HCT116 (cell line): ENCODE results near the gene SIPA1L3. TPM values are rescaled to one million over a fixed set of nuclear protein-coding genes. Genes with fewer than 3 reads are reported as not detected.

Experiments used
- ATAC-seq: fragments of 200-7000 bp; cut with Tn5 transposase; 2 replicates; pipeline ENCODE4 v1.9.1; 2020; ENCODE audit warnings: mild to moderate bottlenecking, moderate library complexity
- BruUV-seq: library from RNA; stranded (reverse); fragments of 400-500 nt; replicated peaks from 2 replicates; lab custom pipeline; 2021; lab: Mats Ljungman, UMichigan
- CTCF ChIA-PET: fragments of 300-600 bp; sonication (Branson Sonifier 250); formaldehyde crosslinking; loops from one replicate; lab custom pipeline; 2021; ENCODE audit warnings: antibody characterized with exemption; lab: Charles Lee
- POLR2A ChIA-PET: fragments of 300-600, 350-600 bp; sonication (Branson Sonifier 250); formaldehyde crosslinking; loops from one replicate; lab custom pipeline; 2021; ENCODE audit warnings: antibody characterized with exemption; lab: Charles Lee
- RAD21 ChIA-PET, 2 experiments: fragments of 300-600 bp; sonication (Branson Sonifier 250); formaldehyde crosslinking; loops; one replicate each; lab custom pipeline; 2023; ENCODE audit warnings: low total read pairs in 2 of 2; ENCODE audit not compliant: uncharacterized antibody in 2 of 2, unreplicated experiment in 2 of 2, low non-redundant PET in 1 of 2; lab: Charles Lee
- DNase-seq: peaks from one replicate; pipeline ENCODE4 v3.0.0-alpha.2; 2010; ENCODE audit warnings: low read depth, low spot score
- H2AFZ ChIP-seq: fragments of 200-600 bp; shearing (Covaris generic), sonication (generic); 2 replicates; pipeline ENCODE4 v1.6.1; 2017; ENCODE audit warnings: low read depth, mixed run types, mixed read lengths, antibody characterized with exemption, low read length; ENCODE audit not compliant: poor library complexity, severe bottlenecking
- H3K27ac ChIP-seq: 2 replicates; pipeline ENCODE4 v1.5.1; 2012; ENCODE audit warnings: low read depth, low read length
- H3K27me3 ChIP-seq: fragments of 200-600 bp; sonication (generic); 2 replicates; pipeline ENCODE4 v1.6.1; 2016; ENCODE audit warnings: mixed run types, low read length, mixed read lengths; ENCODE audit not compliant: insufficient read depth
- H3K36me3 ChIP-seq, 2 experiments: fragments of 200-500 bp in 1 of 2; fragments of 200-600 bp in 1 of 2; sonication (Bioruptor generic) in 1 of 2; sonication (generic) in 1 of 2; 2 replicates each; pipeline versions ENCODE4 v1.5.1 to v1.6.1; 2014 to 2016; ENCODE audit warnings: low read length in 2 of 2, inconsistent platforms in 1 of 2, mixed read lengths in 1 of 2, mixed run types in 1 of 2; ENCODE audit not compliant: insufficient read depth in 2 of 2, control insufficient read depth in 1 of 2
- H3K4me1 ChIP-seq, 2 experiments: fragments of 200-600 bp in 1 of 2; sonication (generic) in 1 of 2; 2 replicates each; pipeline versions ENCODE4 v1.5.1 to v1.6.1; 2012 to 2017; ENCODE audit warnings: low read length in 2 of 2, inconsistent platforms in 1 of 2, mild to moderate bottlenecking in 1 of 2, mixed read lengths in 1 of 2, mixed run types in 1 of 2, moderate library complexity in 1 of 2; ENCODE audit not compliant: insufficient read depth in 2 of 2, control insufficient read depth in 1 of 2
- H3K4me2 ChIP-seq: fragments of 200-600 bp; sonication (generic); 2 replicates; pipeline ENCODE4 v1.6.1; 2017; ENCODE audit warnings: mixed run types, low read length, mixed read lengths
- H3K4me3 ChIP-seq, 2 experiments: fragments of 200-600 bp in 1 of 2; sonication (generic) in 1 of 2; replicated peaks in 1 of 2; 2 replicates each; pipeline ENCODE4 v1.5.1; 2011 to 2016; ENCODE audit warnings: low read length in 2 of 2, control low read depth in 1 of 2, low read depth in 1 of 2, mild to moderate bottlenecking in 1 of 2, mixed read lengths in 1 of 2, mixed run types in 1 of 2
- H3K79me2 ChIP-seq: fragments of 200-600 bp; sonication (generic); 2 replicates; pipeline ENCODE4 v1.6.1; 2017; ENCODE audit warnings: mild to moderate bottlenecking, mixed run types, low read length, moderate library complexity, mixed read lengths; ENCODE audit not compliant: insufficient read depth
- H3K9ac ChIP-seq: fragments of 200-600 bp; sonication (generic); 2 replicates; pipeline ENCODE4 v1.6.1; 2016; ENCODE audit warnings: low read length, mixed read lengths
- H3K9me2 ChIP-seq: fragments of 200-600 bp; sonication (generic), shearing (Covaris generic); 2 replicates; pipeline ENCODE4 v1.6.1; 2017; ENCODE audit warnings: mixed run types, mild to moderate bottlenecking, moderate library complexity; ENCODE audit not compliant: insufficient read depth
- H3K9me3 ChIP-seq, 2 experiments: fragments of 200-500 bp in 1 of 2; fragments of 200-600 bp in 1 of 2; sonication (Bioruptor generic) in 1 of 2; sonication (generic) in 1 of 2; 2 replicates each; pipeline ENCODE4 v1.6.1; 2014 to 2017; ENCODE audit warnings: low read length in 2 of 2, mixed read lengths in 2 of 2, inconsistent platforms in 1 of 2, low read depth in 1 of 2, mild to moderate bottlenecking in 1 of 2, mixed run types in 1 of 2, moderate library complexity in 1 of 2; ENCODE audit not compliant: control insufficient read depth in 1 of 2, insufficient read depth in 1 of 2
- H4K20me1 ChIP-seq: fragments of 200-600 bp; sonication (generic), shearing (Covaris generic); 2 replicates; pipeline ENCODE4 v1.6.1; 2017; ENCODE audit warnings: mixed run types, mild to moderate bottlenecking, moderate library complexity; ENCODE audit not compliant: insufficient read depth
- CEBPB ChIP-seq: IDR thresholded peaks from 2 replicates; pipeline ENCODE4 v1.6.1; 2012; ENCODE audit warnings: low read depth
- EGR1 ChIP-seq: IDR thresholded peaks from 2 replicates; pipeline ENCODE4 v1.6.1; 2012; ENCODE audit warnings: low read depth
- ELF1 ChIP-seq: IDR thresholded peaks from 2 replicates; pipeline ENCODE4 v1.6.1; 2012; ENCODE audit warnings: low read depth, borderline replicate concordance
- EZH2 ChIP-seq: fragments of 200-600 bp; sonication (generic); IDR thresholded peaks from 2 replicates; pipeline ENCODE4 v1.6.1; 2017; ENCODE audit warnings: antibody characterized with exemption, mixed run types
- EZH2phosphoT487 ChIP-seq: fragments of 200-600 bp; IDR thresholded peaks from 2 replicates; pipeline ENCODE4 v1.6.1; 2018; ENCODE audit warnings: antibody characterized with exemption, borderline replicate concordance
- FOSL1 ChIP-seq: IDR thresholded peaks from 2 replicates; pipeline ENCODE4 v1.6.1; 2012; ENCODE audit warnings: low read depth
- MAX ChIP-seq: IDR thresholded peaks from 2 replicates; pipeline ENCODE4 v1.6.1; 2012
- POLR2AphosphoS5 ChIP-seq: IDR thresholded peaks from 2 replicates; pipeline ENCODE4 v1.6.1; 2011; ENCODE audit warnings: mild to moderate bottlenecking, low read depth, low read length, moderate library complexity
- RAD21 ChIP-seq: IDR thresholded peaks from 2 replicates; pipeline ENCODE4 v1.6.1; 2012; ENCODE audit warnings: low read depth, mild to moderate bottlenecking
- SIN3A ChIP-seq: IDR thresholded peaks from 2 replicates; pipeline ENCODE4 v1.6.1; 2012; ENCODE audit warnings: low read depth
- SRF ChIP-seq: IDR thresholded peaks from 2 replicates; pipeline ENCODE4 v1.6.1; 2012; ENCODE audit warnings: low read depth
- TCF7L2 ChIP-seq: IDR thresholded peaks from 2 replicates; pipeline ENCODE4 v1.7.0; 2011; ENCODE audit warnings: borderline replicate concordance, inconsistent platforms; ENCODE audit not compliant: insufficient read depth, insufficient read length; ENCODE audit errors: extremely low read depth
- YY1 ChIP-seq: IDR thresholded peaks from 2 replicates; pipeline ENCODE4 v1.6.1; 2011; ENCODE audit warnings: low read length, low read depth, moderate library complexity, mild to moderate bottlenecking; ENCODE audit not compliant: insufficient replicate concordance; ENCODE audit errors: extremely low read depth
- ZFX ChIP-seq: fragments of 450-650 bp; IDR thresholded peaks from 2 replicates; pipeline ENCODE4 v1.6.1; 2017
- intact Hi-C: fragments of 100-400 bp; cut with micrococcal nuclease; formaldehyde crosslinking; loops from 2 replicates; pipeline ENCODE4 v1.10.0; 2022
- total RNA-seq: library from RNA; stranded (reverse); gene quantifications from one replicate; pipeline ENCODE4 v1.2.1, GENCODE V29; 2021; ENCODE audit not compliant: unreplicated experiment
- TF ChIP-seq, protein P1 (sequence below): IDR thresholded peaks from 2 replicates; pipeline ENCODE4 v1.6.1; 2012
- TF ChIP-seq, protein P2 (sequence below): IDR thresholded peaks from 2 replicates; pipeline ENCODE4 v1.6.1; 2012; ENCODE audit warnings: low read depth

Gene SIPA1L3
- total RNA-seq, 1 experiment from 2014 or later: 41.8 TPM

- no peak for ATAC-seq
- Histone ChIP-seq H3K4me3 (no peak overlapping the region), H3K36me3 (no peaks in the 10 kb centered on the region), H4K20me1 (no peaks in the 10 kb centered on the region), H3K4me2 (no peak overlapping the region), H2AFZ (no peak overlapping the region), H3K4me1 (peaks cover 0 to 12% of the 10 kb centered on the region in 2 experiments; a peak in 2 of 4 replicates), H3K9me2 (no peaks in the 10 kb centered on the region), H3K27ac (no peak overlapping the region), H3K9me3 (no peaks in the 10 kb centered on the region), H3K79me2 (no peaks in the 10 kb centered on the region), H3K9ac (no peak overlapping the region), H3K27me3 (no peaks in the 10 kb centered on the region)
- CTCF ChIA-PET: no interaction called here
- intact Hi-C loops: no loop called here
- RAD21 ChIA-PET: no interaction called here
- POLR2A ChIA-PET: no interaction called here
- TF ChIP-seq CEBPB: no peak
- TF ChIP-seq SIN3A: no peak
- no peak for TF ChIP-seq EZH2
- no peak for TF ChIP-seq FOSL1
- TF ChIP-seq, protein P1, sequence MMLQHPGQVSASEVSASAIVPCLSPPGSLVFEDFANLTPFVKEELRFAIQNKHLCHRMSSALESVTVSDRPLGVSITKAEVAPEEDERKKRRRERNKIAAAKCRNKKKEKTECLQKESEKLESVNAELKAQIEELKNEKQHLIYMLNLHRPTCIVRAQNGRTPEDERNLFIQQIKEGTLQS: no peak
- TF ChIP-seq SRF: no peak
- DNase-seq: no peak
- no TSS peak for BruUV-seq
Observed at GRCh38 chr19:38068826-38069225, 161.8 kb downstream of the SIPA1L3 start.

DNA sequence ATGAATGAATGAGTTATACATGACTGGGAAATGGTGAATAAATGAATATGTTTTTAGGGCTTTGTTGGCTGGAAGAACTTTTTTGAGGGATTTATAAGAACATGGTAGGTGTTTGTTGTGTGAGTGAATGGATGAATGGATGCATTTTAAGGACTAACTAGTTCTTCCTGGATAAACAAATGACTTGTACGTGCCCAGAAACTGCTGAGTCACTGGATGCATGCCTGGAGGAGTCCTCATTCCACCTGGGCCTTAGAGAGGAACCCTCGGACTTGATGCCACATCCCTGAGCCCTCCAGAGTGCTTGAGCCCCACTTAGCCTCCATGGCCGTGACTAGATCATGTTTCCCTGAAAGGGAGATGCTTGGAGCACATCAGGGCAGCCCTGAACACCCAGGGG, 163.6 kb downstream of the SIPA1L3 start:
- Histone ChIP-seq H3K4me2 (peak overlapping the region; percentile 33; the same call in 1 of the 2 replicates), H3K9ac (no peak overlapping the region), H2AFZ (no peak overlapping the region), H3K9me2 (no peaks in the 10 kb centered on the region), H3K27ac (no peak overlapping the region), H3K4me1 (peaks cover 0 to 12% of the 10 kb centered on the region in 2 experiments; a peak in 2 of 4 replicates), H3K9me3 (no peaks in the 10 kb centered on the region), H3K36me3 (no peaks in the 10 kb centered on the region), H3K4me3 (no peak overlapping the region), H4K20me1 (no peaks in the 10 kb centered on the region), H3K79me2 (no peaks in the 10 kb centered on the region), H3K27me3 (no peaks in the 10 kb centered on the region)
- ChIA-PET RAD21 (no interaction called here), CTCF (no interaction called here), POLR2A (no interaction called here)
- intact Hi-C loops: no loop called here
- no peak for DNase-seq
- ATAC-seq: no peak
- no TSS peak for BruUV-seq
- no peak for TF ChIP-seq EGR1
- no peak for TF ChIP-seq MAX
- TF ChIP-seq RAD21: no peak
- no peak for TF ChIP-seq TCF7L2
- TF ChIP-seq CEBPB: no peak
- TF ChIP-seq POLR2AphosphoS5: no peak
- TF ChIP-seq EZH2phosphoT487: no peak
- TF ChIP-seq, protein P2, sequence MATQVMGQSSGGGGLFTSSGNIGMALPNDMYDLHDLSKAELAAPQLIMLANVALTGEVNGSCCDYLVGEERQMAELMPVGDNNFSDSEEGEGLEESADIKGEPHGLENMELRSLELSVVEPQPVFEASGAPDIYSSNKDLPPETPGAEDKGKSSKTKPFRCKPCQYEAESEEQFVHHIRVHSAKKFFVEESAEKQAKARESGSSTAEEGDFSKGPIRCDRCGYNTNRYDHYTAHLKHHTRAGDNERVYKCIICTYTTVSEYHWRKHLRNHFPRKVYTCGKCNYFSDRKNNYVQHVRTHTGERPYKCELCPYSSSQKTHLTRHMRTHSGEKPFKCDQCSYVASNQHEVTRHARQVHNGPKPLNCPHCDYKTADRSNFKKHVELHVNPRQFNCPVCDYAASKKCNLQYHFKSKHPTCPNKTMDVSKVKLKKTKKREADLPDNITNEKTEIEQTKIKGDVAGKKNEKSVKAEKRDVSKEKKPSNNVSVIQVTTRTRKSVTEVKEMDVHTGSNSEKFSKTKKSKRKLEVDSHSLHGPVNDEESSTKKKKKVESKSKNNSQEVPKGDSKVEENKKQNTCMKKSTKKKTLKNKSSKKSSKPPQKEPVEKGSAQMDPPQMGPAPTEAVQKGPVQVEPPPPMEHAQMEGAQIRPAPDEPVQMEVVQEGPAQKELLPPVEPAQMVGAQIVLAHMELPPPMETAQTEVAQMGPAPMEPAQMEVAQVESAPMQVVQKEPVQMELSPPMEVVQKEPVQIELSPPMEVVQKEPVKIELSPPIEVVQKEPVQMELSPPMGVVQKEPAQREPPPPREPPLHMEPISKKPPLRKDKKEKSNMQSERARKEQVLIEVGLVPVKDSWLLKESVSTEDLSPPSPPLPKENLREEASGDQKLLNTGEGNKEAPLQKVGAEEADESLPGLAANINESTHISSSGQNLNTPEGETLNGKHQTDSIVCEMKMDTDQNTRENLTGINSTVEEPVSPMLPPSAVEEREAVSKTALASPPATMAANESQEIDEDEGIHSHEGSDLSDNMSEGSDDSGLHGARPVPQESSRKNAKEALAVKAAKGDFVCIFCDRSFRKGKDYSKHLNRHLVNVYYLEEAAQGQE: no peak
- no peak for TF ChIP-seq FOSL1
- TF ChIP-seq YY1: no peak
- TF ChIP-seq ELF1: no peak
- TF ChIP-seq ZFX: no peak
